HepG2 (cell line): Measurements from ENCODE around the gene RNASE4. TPM values are rescaled to one million over a fixed set of nuclear protein-coding genes. Genes with fewer than 3 reads are reported as not detected.

Experiments used
- SIN3B ChIP-seq: fragments of 150-350 bp; IDR thresholded peaks from 2 replicates; pipeline ENCODE4 v1.6.1; 2014; ENCODE audit warnings: low read length
- ZNF20 ChIP-seq: sonication (generic); formaldehyde crosslinking; IDR thresholded peaks from 2 replicates; pipeline ENCODE4 v1.4.0; 2020; ENCODE audit warnings: mild to moderate bottlenecking, moderate library complexity, missing genetic modification reagents
- ZNF430 ChIP-seq: sonication (generic); formaldehyde crosslinking; IDR thresholded peaks from 2 replicates; pipeline ENCODE4 v1.9.0; 2021; ENCODE audit warnings: mild to moderate bottlenecking, missing genetic modification reagents
- polyA plus RNA-seq, 8 experiments: library from polyadenylated mRNA; depleted of rRNA in 3 of 8; stranded (reverse) in 7 of 8; unstranded in 1 of 8; fragments of >200 nt; fragmentation: Illumina TruSeq in 4 of 8; extraction: Trizol in 4 of 8; gene quantifications; 2 replicates each; pipeline versions ENCODE4 v1.2.1 to v1.2.3, GENCODE V29; 2011 to 2016; ENCODE audit warnings: low read depth in 4 of 8, missing spikeins in 1 of 8, mixed read lengths in 1 of 8; ENCODE audit not compliant: insufficient read depth in 1 of 8
- total RNA-seq, 5 experiments: library from RNA; depleted of rRNA; stranded (reverse); fragments of >200 nt; fragmentation: Illumina TruSeq; extraction: Trizol; gene quantifications; 2 replicates each; pipeline ENCODE4 v1.2.3, GENCODE V29; 2016; ENCODE audit warnings: low read depth in 1 of 5
- TF ChIP-seq, protein P1 (sequence below): sonication (generic); formaldehyde crosslinking; IDR thresholded peaks from 2 replicates; pipeline ENCODE4; 2020; ENCODE audit warnings: missing genetic modification reagents, mild to moderate bottlenecking, borderline replicate concordance
- TF ChIP-seq, protein P2 (sequence below): sonication (generic); formaldehyde crosslinking; IDR thresholded peaks from 2 replicates; pipeline ENCODE4 v1.4.0; 2020; ENCODE audit warnings: mild to moderate bottlenecking, missing genetic modification reagents
- TF ChIP-seq, protein P3 (sequence below): sonication (generic); formaldehyde crosslinking; IDR thresholded peaks from 2 replicates; pipeline ENCODE4 v1.4.0; 2020; ENCODE audit warnings: missing genetic modification reagents

Gene RNASE4
- total and polyA plus RNA-seq, 2 of the 13 experiments (the other 11 are each of a cell fraction or from before 2014, with no cell fraction given): 109 to 983 TPM

DNA sequence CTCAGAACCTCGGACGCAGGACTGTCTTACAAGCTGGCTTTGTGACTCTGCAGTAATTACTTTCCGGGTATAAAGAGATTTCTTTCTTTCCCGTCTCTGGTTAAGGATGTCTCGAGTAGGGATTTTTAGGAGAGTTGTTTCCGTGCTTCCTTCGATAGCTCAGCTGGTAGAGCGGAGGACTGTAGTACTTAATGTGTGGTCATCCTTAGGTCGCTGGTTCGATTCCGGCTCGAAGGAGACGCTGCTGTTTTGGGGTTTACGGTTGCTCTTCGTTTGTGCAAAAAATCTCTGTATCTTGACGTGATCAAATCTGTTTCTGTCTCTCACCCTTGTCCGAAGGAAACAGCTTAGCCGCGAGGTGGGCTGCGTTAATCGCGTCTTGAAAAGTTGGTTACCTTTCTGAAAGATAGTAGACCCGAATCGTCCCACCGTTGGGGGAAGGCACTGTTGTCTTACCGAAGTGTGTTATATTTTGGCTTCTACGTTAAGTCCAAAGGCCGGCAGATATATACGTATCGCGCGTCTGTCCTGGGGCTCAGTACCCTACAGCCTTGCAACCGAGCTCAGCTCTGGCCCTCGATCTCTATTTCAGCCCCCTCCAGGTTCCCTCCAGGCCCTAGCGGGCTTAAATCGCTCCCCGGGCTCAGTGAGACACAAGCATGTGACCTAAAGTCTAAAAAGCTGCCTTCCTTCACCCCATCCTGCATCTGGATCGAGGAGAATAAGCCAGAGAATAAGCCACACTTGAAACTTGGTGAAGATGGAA, 1.1 kb upstream of the RNASE4 start (continued):
- TF ChIP-seq, protein P1, sequence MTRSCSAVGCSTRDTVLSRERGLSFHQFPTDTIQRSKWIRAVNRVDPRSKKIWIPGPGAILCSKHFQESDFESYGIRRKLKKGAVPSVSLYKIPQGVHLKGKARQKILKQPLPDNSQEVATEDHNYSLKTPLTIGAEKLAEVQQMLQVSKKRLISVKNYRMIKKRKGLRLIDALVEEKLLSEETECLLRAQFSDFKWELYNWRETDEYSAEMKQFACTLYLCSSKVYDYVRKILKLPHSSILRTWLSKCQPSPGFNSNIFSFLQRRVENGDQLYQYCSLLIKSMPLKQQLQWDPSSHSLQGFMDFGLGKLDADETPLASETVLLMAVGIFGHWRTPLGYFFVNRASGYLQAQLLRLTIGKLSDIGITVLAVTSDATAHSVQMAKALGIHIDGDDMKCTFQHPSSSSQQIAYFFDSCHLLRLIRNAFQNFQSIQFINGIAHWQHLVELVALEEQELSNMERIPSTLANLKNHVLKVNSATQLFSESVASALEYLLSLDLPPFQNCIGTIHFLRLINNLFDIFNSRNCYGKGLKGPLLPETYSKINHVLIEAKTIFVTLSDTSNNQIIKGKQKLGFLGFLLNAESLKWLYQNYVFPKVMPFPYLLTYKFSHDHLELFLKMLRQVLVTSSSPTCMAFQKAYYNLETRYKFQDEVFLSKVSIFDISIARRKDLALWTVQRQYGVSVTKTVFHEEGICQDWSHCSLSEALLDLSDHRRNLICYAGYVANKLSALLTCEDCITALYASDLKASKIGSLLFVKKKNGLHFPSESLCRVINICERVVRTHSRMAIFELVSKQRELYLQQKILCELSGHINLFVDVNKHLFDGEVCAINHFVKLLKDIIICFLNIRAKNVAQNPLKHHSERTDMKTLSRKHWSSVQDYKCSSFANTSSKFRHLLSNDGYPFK (CRISPR knock-in tag): no peak
- TF ChIP-seq, protein P2, sequence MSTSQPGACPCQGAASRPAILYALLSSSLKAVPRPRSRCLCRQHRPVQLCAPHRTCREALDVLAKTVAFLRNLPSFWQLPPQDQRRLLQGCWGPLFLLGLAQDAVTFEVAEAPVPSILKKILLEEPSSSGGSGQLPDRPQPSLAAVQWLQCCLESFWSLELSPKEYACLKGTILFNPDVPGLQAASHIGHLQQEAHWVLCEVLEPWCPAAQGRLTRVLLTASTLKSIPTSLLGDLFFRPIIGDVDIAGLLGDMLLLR (CRISPR knock-in tag): peak; percentile 59; the same call in 1 of the 2 replicates
- TF ChIP-seq ZNF20 (CRISPR knock-in tag) (peak; percentile 62; the same call in 1 of the 2 replicates), ZNF430 (CRISPR knock-in tag) (no peak), SIN3B (no peak; the same call in 1 of the 2 replicates)
- TF ChIP-seq, protein P3, sequence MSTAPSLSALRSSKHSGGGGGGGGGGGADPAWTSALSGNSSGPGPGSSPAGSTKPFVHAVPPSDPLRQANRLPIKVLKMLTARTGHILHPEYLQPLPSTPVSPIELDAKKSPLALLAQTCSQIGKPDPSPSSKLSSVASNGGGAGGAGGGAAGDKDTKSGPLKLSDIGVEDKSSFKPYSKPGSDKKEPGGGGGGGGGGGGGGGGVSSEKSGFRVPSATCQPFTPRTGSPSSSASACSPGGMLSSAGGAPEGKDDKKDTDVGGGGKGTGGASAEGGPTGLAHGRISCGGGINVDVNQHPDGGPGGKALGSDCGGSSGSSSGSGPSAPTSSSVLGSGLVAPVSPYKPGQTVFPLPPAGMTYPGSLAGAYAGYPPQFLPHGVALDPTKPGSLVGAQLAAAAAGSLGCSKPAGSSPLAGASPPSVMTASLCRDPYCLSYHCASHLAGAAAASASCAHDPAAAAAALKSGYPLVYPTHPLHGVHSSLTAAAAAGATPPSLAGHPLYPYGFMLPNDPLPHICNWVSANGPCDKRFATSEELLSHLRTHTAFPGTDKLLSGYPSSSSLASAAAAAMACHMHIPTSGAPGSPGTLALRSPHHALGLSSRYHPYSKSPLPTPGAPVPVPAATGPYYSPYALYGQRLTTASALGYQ (CRISPR knock-in tag): peak; percentile 7; the same call in 1 of the 2 replicates
